ENCODE results near the gene SOX15.
A peak's percentile ranks its signal among the peaks of the same experiment; 100 is the strongest.

DNA sequence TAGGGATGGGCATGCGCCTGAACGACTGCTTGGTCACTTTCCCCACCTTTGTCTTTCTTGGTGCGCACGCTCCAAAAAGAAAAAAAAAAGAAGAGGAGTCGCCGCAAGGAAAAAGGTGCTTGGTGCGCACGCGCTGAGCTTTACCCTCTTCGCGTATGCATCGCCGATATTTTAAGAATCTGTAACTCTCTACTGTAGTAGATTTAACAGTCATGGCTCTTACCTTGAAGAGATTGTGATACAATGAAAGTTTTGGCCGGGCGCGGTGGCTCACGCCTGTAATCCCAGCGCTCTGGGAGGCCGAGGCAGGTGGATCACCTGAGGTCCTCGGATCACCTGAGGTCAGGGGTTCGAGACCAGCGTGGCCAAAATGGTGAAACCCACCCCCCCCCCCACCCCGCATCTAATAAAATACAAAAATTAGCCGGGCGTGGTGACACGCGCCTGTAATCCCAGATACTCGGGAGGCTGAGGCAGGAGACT, 25.4 kb upstream of the SOX15 start:
- TF ChIP-seq, protein P1, sequence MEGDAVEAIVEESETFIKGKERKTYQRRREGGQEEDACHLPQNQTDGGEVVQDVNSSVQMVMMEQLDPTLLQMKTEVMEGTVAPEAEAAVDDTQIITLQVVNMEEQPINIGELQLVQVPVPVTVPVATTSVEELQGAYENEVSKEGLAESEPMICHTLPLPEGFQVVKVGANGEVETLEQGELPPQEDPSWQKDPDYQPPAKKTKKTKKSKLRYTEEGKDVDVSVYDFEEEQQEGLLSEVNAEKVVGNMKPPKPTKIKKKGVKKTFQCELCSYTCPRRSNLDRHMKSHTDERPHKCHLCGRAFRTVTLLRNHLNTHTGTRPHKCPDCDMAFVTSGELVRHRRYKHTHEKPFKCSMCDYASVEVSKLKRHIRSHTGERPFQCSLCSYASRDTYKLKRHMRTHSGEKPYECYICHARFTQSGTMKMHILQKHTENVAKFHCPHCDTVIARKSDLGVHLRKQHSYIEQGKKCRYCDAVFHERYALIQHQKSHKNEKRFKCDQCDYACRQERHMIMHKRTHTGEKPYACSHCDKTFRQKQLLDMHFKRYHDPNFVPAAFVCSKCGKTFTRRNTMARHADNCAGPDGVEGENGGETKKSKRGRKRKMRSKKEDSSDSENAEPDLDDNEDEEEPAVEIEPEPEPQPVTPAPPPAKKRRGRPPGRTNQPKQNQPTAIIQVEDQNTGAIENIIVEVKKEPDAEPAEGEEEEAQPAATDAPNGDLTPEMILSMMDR (IDR thresholded peaks at IDR 0.05): no peak
- TF ChIP-seq POLR2A (IDR thresholded peaks at IDR 0.05): peak in 1 of 3 donors; percentile 28

Data from body of pancreas (tissue), 4 donors.